ENCODE data around the gene GRHPR. TPM values are rescaled to one million over a fixed set of nuclear protein-coding genes. Genes with fewer than 3 reads are reported as not detected.
A peak's percentile ranks its signal among the peaks of the same experiment; 100 is the strongest.

The GRHPR gene
- total and polyA plus RNA-seq, 2 experiments from 2014 or later: 252 to 376 TPM

- Histone ChIP-seq H3K4me1 (ENCODE audit: low read depth) (peaks cover 5% of the 10 kb centered on the region), H3K9me3 (ENCODE audit: low read depth) (no peaks in the 10 kb centered on the region), H3K4me3 (no peak overlapping the region), H3K27ac (peak overlapping the region; percentile 44), H3K36me3 (peaks cover 11% of the 10 kb centered on the region), H3K27me3 (no peaks in the 10 kb centered on the region)
- TF ChIP-seq CTCF (IDR thresholded peaks at IDR 0.05; ENCODE audit: low read depth, low read length): no peak
- no peak for DNase-seq (ENCODE audit: low read depth in 1 of 2, low spot score in 1 of 2)
Observed at GRCh38 chr9:37429441-37430285, 7.2 kb downstream of the GRHPR start.

DNA sequence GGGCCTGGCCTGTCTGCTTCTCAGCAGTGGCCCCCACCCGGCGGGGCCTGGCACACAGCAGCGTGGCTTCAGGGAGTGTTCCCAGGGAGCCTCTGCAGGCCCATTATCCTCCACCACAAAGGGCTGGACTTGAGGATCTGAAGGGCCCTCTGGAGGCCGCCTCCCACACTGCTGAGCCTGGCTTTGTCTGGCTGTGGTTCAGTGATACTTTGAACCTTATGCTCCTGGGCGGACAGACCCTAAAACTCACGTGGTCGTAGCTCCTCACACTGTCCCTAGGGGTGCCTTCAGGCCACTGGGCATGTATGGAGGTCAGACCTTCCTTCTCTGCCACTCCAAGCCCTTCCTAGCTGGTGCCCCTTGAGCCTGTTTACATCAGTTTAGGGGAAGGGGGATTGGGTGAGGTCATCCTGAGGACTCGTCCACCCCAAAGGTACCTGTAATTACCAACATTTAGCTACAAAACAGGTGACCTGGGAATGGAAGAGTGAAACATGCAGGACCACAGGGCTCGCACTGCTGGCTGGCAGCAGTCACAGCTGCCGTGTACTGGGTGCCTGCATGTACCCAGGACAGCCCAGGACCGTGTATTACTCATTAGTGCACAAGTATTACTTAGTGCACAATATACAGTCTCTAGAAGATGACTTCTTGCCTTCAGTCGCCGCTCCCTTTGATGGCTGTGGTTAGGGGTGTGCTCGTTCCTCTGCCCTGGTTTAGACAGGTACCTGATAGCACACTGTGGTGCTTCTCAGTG lies 8.5 kb downstream of the GRHPR start:
- TF ChIP-seq CTCF (IDR thresholded peaks at IDR 0.05; ENCODE audit: low read depth, low read length): peak; percentile 7
- Histone ChIP-seq H3K27me3 (no peaks in the 10 kb centered on the region), H3K4me1 (ENCODE audit: low read depth) (peaks cover 5% of the 10 kb centered on the region), H3K4me3 (no peak overlapping the region), H3K36me3 (peaks cover 11% of the 10 kb centered on the region), H3K9me3 (ENCODE audit: low read depth) (no peaks in the 10 kb centered on the region), H3K27ac (peak overlapping the region; percentile 44)
- peak in 1 of 2 donors; percentile 18 for DNase-seq (ENCODE audit: low read depth in 1 of 2, low spot score in 1 of 2)

DNA sequence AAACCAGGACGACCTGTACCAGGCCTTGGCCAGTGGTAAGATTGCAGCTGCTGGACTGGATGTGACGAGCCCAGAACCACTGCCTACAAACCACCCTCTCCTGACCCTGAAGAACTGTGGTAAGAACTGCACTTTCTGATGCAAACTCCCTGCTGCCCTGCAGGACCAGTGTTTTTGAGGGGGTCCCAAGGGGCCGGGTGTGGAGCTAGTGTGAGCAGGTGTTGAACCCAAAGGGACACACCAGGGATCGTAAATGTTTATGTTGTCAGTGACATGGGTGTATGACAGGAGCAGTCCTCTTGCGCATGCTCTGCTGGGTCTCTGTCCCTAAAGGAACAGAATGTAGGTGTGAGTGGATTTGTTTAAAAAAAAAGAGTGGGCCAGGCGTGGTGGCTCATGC lies 9.5 kb downstream of the GRHPR start:
- no peaks in the 10 kb centered on the region for H3K9me3 ChIP-seq (ENCODE audit: low read depth)
- peaks cover 14% of the 10 kb centered on the region for H3K36me3 ChIP-seq
- H3K4me1 ChIP-seq (ENCODE audit: low read depth): peaks cover 5% of the 10 kb centered on the region
- no peak overlapping the region for H3K4me3 ChIP-seq
- DNase-seq (ENCODE audit: low read depth in 1 of 2, low spot score in 1 of 2): no peak
- H3K27ac ChIP-seq: peak overlapping the region; percentile 5
- no peak for TF ChIP-seq CTCF (IDR thresholded peaks at IDR 0.05; ENCODE audit: low read depth, low read length)
- no peaks in the 10 kb centered on the region for H3K27me3 ChIP-seq

- peak overlapping the region; percentile 66 for H3K27ac ChIP-seq
- peaks cover 19% of the 10 kb centered on the region for H3K4me1 ChIP-seq (ENCODE audit: low read depth)
- peak in 1 of 2 donors; percentile 32 for DNase-seq (ENCODE audit: low read depth in 1 of 2, low spot score in 1 of 2)
- H3K27me3 ChIP-seq: no peaks in the 10 kb centered on the region
- no peak overlapping the region for H3K4me3 ChIP-seq
- H3K9me3 ChIP-seq (ENCODE audit: low read depth): no peaks in the 10 kb centered on the region
- TF ChIP-seq CTCF (IDR thresholded peaks at IDR 0.05; ENCODE audit: low read depth, low read length): no peak
- H3K36me3 ChIP-seq: peaks cover 15% of the 10 kb centered on the region
Observed at GRCh38 chr9:37433867-37434371, 11.4 kb downstream of the GRHPR start.

GRCh38 chr9:37436540-37436939 lies 14.0 kb downstream of the GRHPR start:
- peaks cover 27% of the 10 kb centered on the region for H3K36me3 ChIP-seq
- no peak for DNase-seq (ENCODE audit: low read depth in 1 of 2, low spot score in 1 of 2)
- H3K27ac ChIP-seq: peak overlapping the region; percentile 84

More at GRCh38 chr9:37436540-37436939, 14.0 kb downstream of the GRHPR start:
- Histone ChIP-seq H3K9me3 (ENCODE audit: low read depth) (no peaks in the 10 kb centered on the region), H3K27me3 (no peaks in the 10 kb centered on the region), H3K4me3 (no peak overlapping the region), H3K4me1 (ENCODE audit: low read depth) (peaks cover 27% of the 10 kb centered on the region)
- no peak for TF ChIP-seq CTCF (IDR thresholded peaks at IDR 0.05; ENCODE audit: low read depth, low read length)

Measured in cardiac muscle cell (in vitro differentiated cells and primary cell).